IMR-90 (cell line): ENCODE data around the gene ZNF575. TPM values are rescaled to one million over a fixed set of nuclear protein-coding genes. Genes with fewer than 3 reads are reported as not detected.

ENCODE experiments used
- ATAC-seq: fragments of 200-7000 bp; cut with Tn5 transposase; 2 replicates; pipeline ENCODE4 v1.9.1; 2020; ENCODE audit warnings: low read depth, mild to moderate bottlenecking, moderate library complexity
- BruUV-seq: library from RNA; stranded (reverse); fragments of 400-500 nt; replicated peaks from 2 replicates; lab custom pipeline; 2021; lab: Mats Ljungman, UMichigan
- CTCF ChIA-PET: fragments of 300-600 bp; formaldehyde crosslinking; extraction: SDS; loops from one replicate; lab custom pipeline; 2021; ENCODE audit warnings: antibody characterized with exemption; lab: Yijun Ruan, JAX
- POLR2A ChIA-PET: fragments of 300-600 bp; sonication (Branson Sonifier 250); formaldehyde crosslinking; loops from one replicate; lab custom pipeline; 2022; ENCODE audit warnings: antibody characterized with exemption; ENCODE audit not compliant: unreplicated experiment; lab: Charles Lee
- DNase-seq: peaks from one replicate; pipeline ENCODE4 v3.0.0; 2013
- H2AFZ ChIP-seq: replicated peaks from 2 replicates; pipeline ENCODE3; 2013; ENCODE audit warnings: low read length, mild to moderate bottlenecking; ENCODE audit not compliant: poor library complexity
- H2AK5ac ChIP-seq: 2 replicates; pipeline ENCODE4 v1.6.1; 2013; ENCODE audit warnings: low read depth, low read length, inconsistent platforms
- H2AK9ac ChIP-seq: replicated peaks from 2 replicates; pipeline ENCODE3; 2013; ENCODE audit warnings: mild to moderate bottlenecking, low read depth, low read length, moderate library complexity; ENCODE audit not compliant: poor library complexity
- H2BK120ac ChIP-seq: 2 replicates; pipeline ENCODE4 v1.6.1; 2013; ENCODE audit warnings: low read depth, low read length, inconsistent platforms
- H2BK15ac ChIP-seq: 3 replicates; pipeline ENCODE4 v1.6.1; 2013; ENCODE audit warnings: low read depth, low read length, inconsistent platforms
- H2BK20ac ChIP-seq: 2 replicates; pipeline ENCODE4 v1.6.1; 2013; ENCODE audit warnings: low read depth, mild to moderate bottlenecking, inconsistent platforms, low read length, moderate library complexity
- H2BK5ac ChIP-seq: 2 replicates; pipeline ENCODE4 v1.6.1; 2013; ENCODE audit warnings: mild to moderate bottlenecking, low read depth, low read length, inconsistent platforms; ENCODE audit not compliant: poor library complexity, severe bottlenecking
- H3K14ac ChIP-seq: replicated peaks from 2 replicates; pipeline ENCODE4 v1.6.1; 2013; ENCODE audit warnings: low read depth, low read length, inconsistent platforms
- H3K18ac ChIP-seq: 2 replicates; pipeline ENCODE4 v1.6.1; 2013; ENCODE audit warnings: low read depth, low read length, control low read depth
- H3K23ac ChIP-seq: 2 replicates; pipeline ENCODE4 v1.6.1; 2013; ENCODE audit warnings: low read depth, low read length, inconsistent platforms
- H3K27ac ChIP-seq: 2 replicates; pipeline ENCODE4 v1.5.1; 2013; ENCODE audit warnings: mild to moderate bottlenecking, control low read depth, low read length; ENCODE audit not compliant: insufficient read depth
- H3K27me3 ChIP-seq: 2 replicates; pipeline ENCODE4 v1.6.1; 2013; ENCODE audit warnings: low read length; ENCODE audit not compliant: control insufficient read depth, insufficient read depth
- H3K36me3 ChIP-seq: 2 replicates; pipeline ENCODE4 v1.6.1; 2013; ENCODE audit warnings: low read length, mixed read lengths; ENCODE audit not compliant: control insufficient read depth, insufficient read depth
- H3K4ac ChIP-seq: 2 replicates; pipeline ENCODE4 v1.6.1; 2013; ENCODE audit warnings: low read depth, low read length, inconsistent platforms
- H3K4me1 ChIP-seq: 2 replicates; pipeline ENCODE4 v1.6.1; 2013; ENCODE audit warnings: low read length, mixed read lengths; ENCODE audit not compliant: control insufficient read depth, insufficient read depth
- H3K4me2 ChIP-seq: 2 replicates; pipeline ENCODE4 v1.6.1; 2013; ENCODE audit warnings: low read depth, mild to moderate bottlenecking, control low read depth, low read length, moderate library complexity
- H3K4me3 ChIP-seq: 2 replicates; pipeline ENCODE4 v1.5.1; 2013; ENCODE audit warnings: low read depth, mild to moderate bottlenecking, control low read depth, low read length, moderate library complexity; ENCODE audit not compliant: insufficient read depth
- H3K56ac ChIP-seq: 2 replicates; pipeline ENCODE4 v1.6.1; 2013; ENCODE audit warnings: low read length, inconsistent platforms; ENCODE audit not compliant: insufficient read depth; ENCODE audit errors: extremely low read depth
- H3K79me1 ChIP-seq, 2 experiments: 2 replicates each; pipeline ENCODE4 v1.6.1; 2013; ENCODE audit warnings: low read length in 2 of 2, inconsistent platforms in 1 of 2, low read depth in 1 of 2
- H3K9ac ChIP-seq: 2 replicates; pipeline ENCODE4 v1.6.1; 2013; ENCODE audit warnings: low read depth, low read length, control low read depth
- H3K9me1 ChIP-seq: 2 replicates; pipeline ENCODE4 v1.6.1; 2013; ENCODE audit warnings: low read length, inconsistent platforms; ENCODE audit not compliant: insufficient read depth
- H3K9me3 ChIP-seq: 2 replicates; pipeline ENCODE4 v1.6.1; 2013; ENCODE audit warnings: low read length; ENCODE audit not compliant: control insufficient read depth, insufficient read depth
- H4K20me1 ChIP-seq: 2 replicates; pipeline ENCODE4 v1.6.1; 2013; ENCODE audit warnings: low read length, inconsistent platforms; ENCODE audit not compliant: insufficient read depth
- H4K5ac ChIP-seq: 2 replicates; pipeline ENCODE4 v1.6.1; 2013; ENCODE audit warnings: mild to moderate bottlenecking, low read depth, low read length, control low read depth
- H4K8ac ChIP-seq, 2 experiments: 2 replicates each; pipeline ENCODE4 v1.6.1; 2013; ENCODE audit warnings: low read depth in 2 of 2, low read length in 2 of 2, control low read depth in 1 of 2, inconsistent platforms in 1 of 2
- H4K91ac ChIP-seq: 2 replicates; pipeline ENCODE4 v1.6.1; 2013; ENCODE audit warnings: low read depth, low read length, inconsistent platforms; ENCODE audit not compliant: insufficient read depth
- BHLHE40 ChIP-seq: fragments of 150-350 bp; IDR thresholded peaks from 2 replicates; pipeline ENCODE4 v1.6.1; 2016; ENCODE audit warnings: mild to moderate bottlenecking, low read depth, low read length
- CEBPB ChIP-seq: IDR thresholded peaks from 2 replicates; pipeline ENCODE4 v1.6.1; 2012; ENCODE audit warnings: low read depth, low read length, improper control_type of control experiment
- CHD1 ChIP-seq: IDR thresholded peaks from 2 replicates; pipeline ENCODE4 v1.6.1; 2012; ENCODE audit warnings: low read depth, low read length, improper control_type of control experiment
- FOS ChIP-seq: fragments of 150-350 bp; IDR thresholded peaks from 2 replicates; pipeline ENCODE4 v1.6.1; 2016; ENCODE audit warnings: low read depth, low read length
- MAFK ChIP-seq: IDR thresholded peaks from 2 replicates; pipeline ENCODE4 v1.6.1; 2012; ENCODE audit warnings: low read depth, low read length, improper control_type of control experiment
- MAZ ChIP-seq: IDR thresholded peaks from 2 replicates; pipeline ENCODE4 v1.6.1; 2012; ENCODE audit warnings: low read depth, mild to moderate bottlenecking, low read length, improper control_type of control experiment, moderate library complexity, borderline replicate concordance
- MXI1 ChIP-seq: IDR thresholded peaks from 2 replicates; pipeline ENCODE4 v1.6.1; 2012; ENCODE audit warnings: low read depth, mild to moderate bottlenecking, low read length, moderate library complexity, borderline replicate concordance
- NFE2L2 ChIP-seq: fragments of 150-350 bp; IDR thresholded peaks from 2 replicates; pipeline ENCODE4 v1.6.1; 2016; ENCODE audit warnings: low read depth, mild to moderate bottlenecking, low read length
- RAD21 ChIP-seq: IDR thresholded peaks from 2 replicates; pipeline ENCODE4 v1.6.1; 2012; ENCODE audit warnings: low read length, improper control_type of control experiment
- RCOR1 ChIP-seq: IDR thresholded peaks from 2 replicates; pipeline ENCODE4 v1.6.1; 2012; ENCODE audit warnings: mild to moderate bottlenecking, low read length, improper control_type of control experiment; ENCODE audit not compliant: insufficient replicate concordance
- SMC3 ChIP-seq: fragments of 150-350 bp; IDR thresholded peaks from 2 replicates; pipeline ENCODE4 v1.6.1; 2016; ENCODE audit warnings: low read depth, mild to moderate bottlenecking, antibody characterized with exemption, low read length, moderate library complexity
- WGBS, 2 experiments: methylation state at CpG; one replicate each; pipeline versions ENCODE4 v1.1.5 to v1.1.7; 2013; ENCODE audit warnings: missing lambda C conversion rate in 2 of 2; ENCODE audit not compliant: insufficient read length in 1 of 2; ENCODE audit errors: extremely low coverage in 2 of 2; 5-methylcytosine and 5-hydroxymethylcytosine counted together
- dilution Hi-C: fragments of 300-500 bp; cut with HindIII; formaldehyde crosslinking; loops from one replicate; pipeline ENCODE4 v1.14.3; 2018; ENCODE audit warnings: low sequenced_read_pairs; ENCODE audit not compliant: unreplicated experiment
- in situ Hi-C: fragments of 300-500 bp; cut with MboI; formaldehyde crosslinking; loops from 3 replicates; pipeline ENCODE4 v1.14.3; 2019; ENCODE audit warnings: low sequenced_read_pairs, inconsistent platforms, mixed read lengths
- intact Hi-C: fragments of 100-400 bp; cut with micrococcal nuclease; formaldehyde crosslinking; loops from 2 replicates; pipeline ENCODE4 v1.10.0; 2022
- polyA plus RNA-seq, 3 experiments: library from polyadenylated mRNA; depleted of rRNA; stranded (reverse); fragments of >200 nt; gene quantifications; 2 replicates each; pipeline ENCODE4 v1.2.3, GENCODE V29; 2012; ENCODE audit warnings: low replicate concordance in 1 of 3
- total RNA-seq: library from RNA; depleted of rRNA; stranded (reverse); fragments of >200 nt; gene quantifications from 2 replicates; pipeline ENCODE4 v1.2.3, GENCODE V29; 2012
- TF ChIP-seq, protein P1 (sequence below): conservative IDR thresholded peaks from 2 replicates; pipeline ENCODE4 v1.5.1; 2012; ENCODE audit warnings: mild to moderate bottlenecking, low read depth, low read length, improper control_type of control experiment
- TF ChIP-seq, protein P2 (sequence below): fragments of 150-350 bp; IDR thresholded peaks from 2 replicates; pipeline ENCODE4 v1.6.1; 2017; ENCODE audit warnings: mild to moderate bottlenecking, antibody characterized with exemption, low read length, low read depth

The ZNF575 gene
- total and polyA plus RNA-seq, 2 of the 4 experiments (the other 2 are of a cell fraction), result 0.77 TPM; not detected in 1

DNA sequence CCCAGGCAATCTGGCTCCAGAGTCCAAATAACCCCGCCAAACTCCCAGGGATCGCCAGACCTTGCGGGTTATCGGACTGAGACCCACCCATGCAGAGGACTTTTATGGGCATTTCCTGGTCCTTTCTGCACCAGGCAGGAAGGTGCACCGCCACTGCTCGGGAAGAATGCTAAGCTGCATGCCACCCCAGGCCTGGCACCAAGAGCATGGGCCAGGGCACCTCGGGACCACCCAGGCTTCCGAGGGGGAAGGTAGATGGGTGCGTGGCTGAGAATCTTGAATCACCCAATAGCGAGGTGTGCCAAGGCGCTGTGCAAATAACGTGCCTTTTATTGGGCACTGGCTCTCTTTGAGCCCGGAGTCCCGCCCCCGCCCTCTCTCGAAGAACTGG, 422 bp upstream of the ZNF575 start:
- intact Hi-C loops, result no loop called here
- peak overlapping the region; percentile 72 for H2AK5ac ChIP-seq
- DNase-seq (no peak), ATAC-seq (peak; percentile 0)
- H3K36me3 ChIP-seq, result no peaks in the 10 kb centered on the region
- H3K4me3 ChIP-seq, result peak overlapping the region; percentile 55
- peak overlapping the region; percentile 91 for H3K4ac ChIP-seq
- in situ Hi-C loops, result no loop called here
- peaks cover 0 to 10% of the 10 kb centered on the region in 2 experiments; a peak in 2 of 4 replicates for H3K79me1 ChIP-seq
- H2BK20ac ChIP-seq, result no peak overlapping the region
- H4K8ac ChIP-seq, result peak overlapping the region; percentile 84 to 95
- H3K18ac ChIP-seq, result peak overlapping the region; percentile 12; the same call in 1 of the 2 replicates
- H3K4me1 ChIP-seq, result peaks cover 6% of the 10 kb centered on the region
- BruUV-seq, result no TSS peak
- peaks cover 12% of the 10 kb centered on the region; the same call in 1 of the 2 replicates for H3K9me1 ChIP-seq
- peak overlapping the region; percentile 50 for H3K27ac ChIP-seq
- peak overlapping the region; percentile 66 for H2BK120ac ChIP-seq
- dilution Hi-C loops, result no loop called here
- H4K20me1 ChIP-seq, result peaks cover 5% of the 10 kb centered on the region
- peak overlapping the region; percentile 87 for H2AFZ ChIP-seq
- H3K9ac ChIP-seq, result peak overlapping the region; percentile 58
- peak overlapping the region; percentile 89 for H4K5ac ChIP-seq
- peak overlapping the region; percentile 84 for H3K56ac ChIP-seq
- 12% methylated on average over 3 of the region's 16 CpGs; no CpG with 5 or more reads in 1 of the 2 experiments for WGBS, 2 experiments
- peak overlapping the region; percentile 97 for H2AK9ac ChIP-seq
- no peaks in the 10 kb centered on the region for H3K27me3 ChIP-seq
- CTCF ChIA-PET, result interaction anchor here (0.6 kb wide), 1 partner anchor 183 kb away, joined by 3 read pairs; no protein-coding TSS in a partner anchor
- peak overlapping the region; percentile 71 for H3K14ac ChIP-seq
- peak overlapping the region; percentile 39; the same call in 1 of the 3 replicates for H2BK15ac ChIP-seq
- no peaks in the 10 kb centered on the region for H3K9me3 ChIP-seq
- H2BK5ac ChIP-seq, result peak overlapping the region; percentile 67
- POLR2A ChIA-PET, result interaction anchor here (0.6 kb wide), 1 partner anchor 64 kb away, joined by 8 read pairs; no protein-coding TSS in a partner anchor
- H4K91ac ChIP-seq, result peak overlapping the region; percentile 49
- peak overlapping the region; percentile 87 for H3K4me2 ChIP-seq
- no peak for TF ChIP-seq CEBPB
- no peak for TF ChIP-seq FOS
- no peak for TF ChIP-seq RCOR1
- TF ChIP-seq BHLHE40, result no peak
- no peak for TF ChIP-seq MAFK
- no peak for TF ChIP-seq MXI1
- TF ChIP-seq SMC3, result no peak
- TF ChIP-seq NFE2L2, result no peak
- TF ChIP-seq, protein P1, sequence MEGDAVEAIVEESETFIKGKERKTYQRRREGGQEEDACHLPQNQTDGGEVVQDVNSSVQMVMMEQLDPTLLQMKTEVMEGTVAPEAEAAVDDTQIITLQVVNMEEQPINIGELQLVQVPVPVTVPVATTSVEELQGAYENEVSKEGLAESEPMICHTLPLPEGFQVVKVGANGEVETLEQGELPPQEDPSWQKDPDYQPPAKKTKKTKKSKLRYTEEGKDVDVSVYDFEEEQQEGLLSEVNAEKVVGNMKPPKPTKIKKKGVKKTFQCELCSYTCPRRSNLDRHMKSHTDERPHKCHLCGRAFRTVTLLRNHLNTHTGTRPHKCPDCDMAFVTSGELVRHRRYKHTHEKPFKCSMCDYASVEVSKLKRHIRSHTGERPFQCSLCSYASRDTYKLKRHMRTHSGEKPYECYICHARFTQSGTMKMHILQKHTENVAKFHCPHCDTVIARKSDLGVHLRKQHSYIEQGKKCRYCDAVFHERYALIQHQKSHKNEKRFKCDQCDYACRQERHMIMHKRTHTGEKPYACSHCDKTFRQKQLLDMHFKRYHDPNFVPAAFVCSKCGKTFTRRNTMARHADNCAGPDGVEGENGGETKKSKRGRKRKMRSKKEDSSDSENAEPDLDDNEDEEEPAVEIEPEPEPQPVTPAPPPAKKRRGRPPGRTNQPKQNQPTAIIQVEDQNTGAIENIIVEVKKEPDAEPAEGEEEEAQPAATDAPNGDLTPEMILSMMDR, result no peak
- TF ChIP-seq CHD1, result no peak
- no peak for TF ChIP-seq MAZ
- TF ChIP-seq RAD21, result no peak
- TF ChIP-seq, protein P2, sequence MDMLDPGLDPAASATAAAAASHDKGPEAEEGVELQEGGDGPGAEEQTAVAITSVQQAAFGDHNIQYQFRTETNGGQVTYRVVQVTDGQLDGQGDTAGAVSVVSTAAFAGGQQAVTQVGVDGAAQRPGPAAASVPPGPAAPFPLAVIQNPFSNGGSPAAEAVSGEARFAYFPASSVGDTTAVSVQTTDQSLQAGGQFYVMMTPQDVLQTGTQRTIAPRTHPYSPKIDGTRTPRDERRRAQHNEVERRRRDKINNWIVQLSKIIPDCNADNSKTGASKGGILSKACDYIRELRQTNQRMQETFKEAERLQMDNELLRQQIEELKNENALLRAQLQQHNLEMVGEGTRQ, result no peak
- peak overlapping the region; percentile 63 for H3K23ac ChIP-seq
